Stimulated activated effector memory CD8-positive, alpha-beta T cell treated with anti-CD3 and anti-CD28 coated beads, Interleukin-12 subunit alpha, Interleukin-12 subunit beta, amount 100 ng/mL, for 72 hours (primary cell): ENCODE results near the gene PAN2.
"Not testable (repeated sequence)": the region's sequence is repeated elsewhere in the genome, so short reads cannot be mapped to it uniquely, and the experiment has no call there.

Experiments
- ATAC-seq: fragments of 150-1000 bp; cut with Tn5 transposase; 2 replicates; pipeline ENCODE4 v1.10.0; 2021
- DNase-seq, 2 donors: peaks; one replicate each; pipeline ENCODE4 v3.0.0; 2021 to 2022; ENCODE audit warnings: low spot score in 2 of 2
- H3K27ac Mint-ChIP-seq: one replicate; pipeline ENCODE4 v1.8.0; 2022; ENCODE audit warnings: mild to moderate bottlenecking, mixed read lengths
- H3K36me3 Mint-ChIP-seq: one replicate; pipeline ENCODE4 v1.8.0; 2022; ENCODE audit warnings: mild to moderate bottlenecking, mixed read lengths
- H3K4me1 Mint-ChIP-seq: one replicate; pipeline ENCODE4 v1.8.0; 2022; ENCODE audit warnings: mixed read lengths
- H3K4me3 Mint-ChIP-seq: one replicate; pipeline ENCODE4 v1.8.0; 2022; ENCODE audit warnings: mild to moderate bottlenecking, mixed read lengths
- H3K9me3 Mint-ChIP-seq: one replicate; pipeline ENCODE4 v1.8.0; 2022; ENCODE audit warnings: mixed read lengths

PAN2 gene

GRCh38 chr12:56332512-56333196, 1.1 kb downstream of the PAN2 start:
- Mint-ChIP-seq H3K27ac (peak overlapping the region; percentile 99), H3K4me1 (peaks cover 34% of the 10 kb centered on the region), H3K9me3 (no peaks in the 10 kb centered on the region), H3K4me3 (peak overlapping the region; percentile 88), H3K36me3 (peaks cover 23% of the 10 kb centered on the region)
- no peak for ATAC-seq
- peak in 1 of 2 donors; percentile 53 for DNase-seq

- no peak for ATAC-seq
- no peak overlapping the region for H3K27ac Mint-ChIP-seq
- no peak overlapping the region for H3K4me3 Mint-ChIP-seq
- no peaks in the 10 kb centered on the region for H3K9me3 Mint-ChIP-seq
- DNase-seq: no peak
- H3K36me3 Mint-ChIP-seq: peaks cover 39% of the 10 kb centered on the region
- peaks cover 24% of the 10 kb centered on the region for H3K4me1 Mint-ChIP-seq
Observed at GRCh38 chr12:56330936-56331490, 2.8 kb downstream of the PAN2 start.

- peaks cover 43% of the 10 kb centered on the region for H3K36me3 Mint-ChIP-seq
- H3K4me3 Mint-ChIP-seq: no peak overlapping the region
- H3K27ac Mint-ChIP-seq: peak overlapping the region; percentile 73
Observed at GRCh38 chr12:56326533-56326932, 7.3 kb downstream of the PAN2 start.

GRCh38 chr12:56326126-56326525, 7.7 kb downstream of the PAN2 start:
- Mint-ChIP-seq H3K4me3 (no peak overlapping the region), H3K9me3 (no peaks in the 10 kb centered on the region), H3K27ac (peak overlapping the region; percentile 73), H3K4me1 (peaks cover under 1% of the 10 kb centered on the region), H3K36me3 (peaks cover 48% of the 10 kb centered on the region)
- DNase-seq: no peak
- ATAC-seq: no peak

More at GRCh38 chr12:56326533-56326932, 7.3 kb downstream of the PAN2 start:
- DNase-seq (no peak), ATAC-seq (no peak)
- Mint-ChIP-seq H3K4me1 (peaks cover 5% of the 10 kb centered on the region), H3K9me3 (no peaks in the 10 kb centered on the region)

GRCh38 chr12:56324206-56324605, 9.6 kb downstream of the PAN2 start:
- no peak for ATAC-seq
- no peak for DNase-seq
- Mint-ChIP-seq H3K4me1 (no peaks in the 10 kb centered on the region), H3K9me3 (no peaks in the 10 kb centered on the region), H3K4me3 (no peak overlapping the region), H3K27ac (no peak overlapping the region), H3K36me3 (peaks cover 56% of the 10 kb centered on the region)

- not testable (repeated sequence) for DNase-seq, H3K27ac Mint-ChIP-seq, H3K9me3 Mint-ChIP-seq, ATAC-seq, H3K4me1 Mint-ChIP-seq, H3K4me3 Mint-ChIP-seq
- H3K36me3 Mint-ChIP-seq: peaks cover 41% of the 10 kb centered on the region
Observed at GRCh38 chr12:56321610-56322009, 12.2 kb downstream of the PAN2 start.

- ATAC-seq (peak; percentile 29), DNase-seq (no peak)
- Mint-ChIP-seq H3K4me1 (peaks cover under 1% of the 10 kb centered on the region), H3K36me3 (peaks cover 37% of the 10 kb centered on the region), H3K27ac (no peak overlapping the region), H3K9me3 (no peaks in the 10 kb centered on the region), H3K4me3 (no peak overlapping the region)
Observed at GRCh38 chr12:56321027-56321426, 12.8 kb downstream of the PAN2 start.

- Mint-ChIP-seq H3K4me3 (no peak overlapping the region), H3K4me1 (peaks cover 17% of the 10 kb centered on the region), H3K9me3 (no peaks in the 10 kb centered on the region), H3K27ac (no peak overlapping the region), H3K36me3 (peaks cover 59% of the 10 kb centered on the region)
- ATAC-seq (no peak), DNase-seq (no peak)
Observed at GRCh38 chr12:56317675-56318074, 16.1 kb downstream of the PAN2 start.

GRCh38 chr12:56315622-56316473, 18.0 kb downstream of the PAN2 start, which contains the start of gene CNPY2:
Gene CNPY2, minus strand, starts transcription at chr12:56315988. Its CDS starts 771 bp downstream, at chr12:56315217.
- ATAC-seq: peak; percentile 95

GRCh38 chr12:56315249-56315621, 18.6 kb downstream of the PAN2 start:
- Mint-ChIP-seq H3K4me3 (peak overlapping the region; percentile 98), H3K36me3 (peaks cover 58% of the 10 kb centered on the region), H3K4me1 (peaks cover 17% of the 10 kb centered on the region), H3K9me3 (no peaks in the 10 kb centered on the region), H3K27ac (peak overlapping the region; percentile 99)
- DNase-seq (no peak), ATAC-seq (peak; percentile 0)

More at GRCh38 chr12:56315622-56316473, 18.0 kb downstream of the PAN2 start, which contains the start of gene CNPY2:
- no peaks in the 10 kb centered on the region for H3K9me3 Mint-ChIP-seq
- peak within 1 kb of the TSS; percentile 99 for H3K27ac Mint-ChIP-seq
- peaks cover 58% of the 10 kb centered on the region for H3K36me3 Mint-ChIP-seq
- peak; percentile 78 to 98 for DNase-seq
- peaks cover 17% of the 10 kb centered on the region for H3K4me1 Mint-ChIP-seq
- peak within 1 kb of the TSS; percentile 98 for H3K4me3 Mint-ChIP-seq

- Mint-ChIP-seq H3K36me3 (peaks cover 98% of the 10 kb centered on the region), H3K4me3 (no peak overlapping the region), H3K27ac (peak overlapping the region; percentile 80), H3K9me3 (no peaks in the 10 kb centered on the region), H3K4me1 (peaks cover 16% of the 10 kb centered on the region)
- DNase-seq (no peak), ATAC-seq (no peak)
Observed at GRCh38 chr12:56311003-56311402, 22.8 kb downstream of the PAN2 start.

- Mint-ChIP-seq H3K9me3 (no peaks in the 10 kb centered on the region), H3K4me1 (no peaks in the 10 kb centered on the region), H3K36me3 (peaks cover 97% of the 10 kb centered on the region), H3K4me3 (no peak overlapping the region), H3K27ac (no peak overlapping the region)
- DNase-seq (no peak), ATAC-seq (no peak)
Observed at GRCh38 chr12:56308714-56309113, 25.1 kb downstream of the PAN2 start.

- Mint-ChIP-seq H3K4me3 (no peak overlapping the region), H3K27ac (no peak overlapping the region), H3K9me3 (no peaks in the 10 kb centered on the region), H3K36me3 (peaks cover 95% of the 10 kb centered on the region), H3K4me1 (peaks cover under 1% of the 10 kb centered on the region)
- ATAC-seq (no peak), DNase-seq (no peak)
Observed at GRCh38 chr12:56307221-56307965, 26.4 kb downstream of the PAN2 start.

GRCh38 chr12:56304872-56305590, 28.8 kb downstream of the PAN2 start:
- no peak for ATAC-seq
- H3K27ac Mint-ChIP-seq: peak overlapping the region; percentile 16
- peaks cover 20% of the 10 kb centered on the region for H3K4me1 Mint-ChIP-seq

More at GRCh38 chr12:56304872-56305590, 28.8 kb downstream of the PAN2 start:
- peaks cover 79% of the 10 kb centered on the region for H3K36me3 Mint-ChIP-seq
- H3K9me3 Mint-ChIP-seq: no peaks in the 10 kb centered on the region
- no peak for DNase-seq
- no peak overlapping the region for H3K4me3 Mint-ChIP-seq
